OCI-LY3 (cell line): Measurements from ENCODE around the gene EML4.

Source experiments
- H2AFZ ChIP-seq: fragments of 200-600, 300-600 bp; shearing (Covaris generic); 2 replicates; pipeline ENCODE4 v1.6.0; 2014; ENCODE audit warnings: antibody characterized with exemption, low read depth, low read length
- H3K27ac ChIP-seq: fragments of 200-600, 300-600 bp; sonication (generic); 2 replicates; pipeline ENCODE4 v1.5.1; 2014; ENCODE audit warnings: mild to moderate bottlenecking, low read length, moderate library complexity, mixed read lengths
- H3K27me3 ChIP-seq: fragments of 200-600, 300-600 bp; sonication (generic); 2 replicates; pipeline ENCODE4 v1.6.1; 2014; ENCODE audit warnings: low read depth, low read length, mixed read lengths
- H3K36me3 ChIP-seq: fragments of 200-600, 300-600 bp; sonication (generic); replicated peaks from 2 replicates; pipeline ENCODE3; 2014; ENCODE audit warnings: low read depth, low read length, mixed read lengths
- H3K4me1 ChIP-seq: fragments of 300-600, 200-600 bp; sonication (generic); 2 replicates; pipeline ENCODE4 v1.6.1; 2014; ENCODE audit warnings: low read length, mixed read lengths
- H3K4me2 ChIP-seq: fragments of 200-600, 300-600 bp; sonication (generic); 2 replicates; pipeline ENCODE4 v1.6.1; 2014; ENCODE audit warnings: low read length, mixed read lengths
- H3K4me3 ChIP-seq: fragments of 300-600, 200-600 bp; sonication (generic); 2 replicates; pipeline ENCODE4 v1.5.1; 2014; ENCODE audit warnings: antibody characterized with exemption, mild to moderate bottlenecking, low read length, moderate library complexity
- H3K79me2 ChIP-seq: fragments of 300-600, 200-600 bp; shearing (Covaris generic); 2 replicates; pipeline ENCODE4 v1.6.1; 2014; ENCODE audit warnings: mild to moderate bottlenecking, low read length, mixed read lengths
- H3K9ac ChIP-seq: fragments of 300-600, 200-600 bp; shearing (Covaris generic); 2 replicates; pipeline ENCODE4 v1.6.0; 2014; ENCODE audit warnings: mild to moderate bottlenecking, low read length, moderate library complexity
- H3K9me3 ChIP-seq: fragments of 200-600, 300-600 bp; shearing (Covaris generic); 2 replicates; pipeline ENCODE4 v1.6.1; 2014; ENCODE audit warnings: low read length, mixed read lengths; ENCODE audit not compliant: insufficient read depth
- H4K20me1 ChIP-seq: fragments of 200-600, 300-600 bp; sonication (generic); 2 replicates; pipeline ENCODE4 v1.6.1; 2016; ENCODE audit warnings: low read length, mixed read lengths; ENCODE audit not compliant: insufficient read depth
- CTCF ChIP-seq: fragments of 200-600, 300-600 bp; sonication (generic); IDR thresholded peaks from 2 replicates; pipeline ENCODE4 v1.5.1; 2014; ENCODE audit warnings: antibody characterized with exemption, low read length, low read depth
- EZH2phosphoT487 ChIP-seq: fragments of 200-600 bp; shearing (Covaris generic); IDR thresholded peaks from 2 replicates; pipeline ENCODE4 v1.6.1; 2018; ENCODE audit warnings: antibody characterized with exemption, mixed run types, low read depth

The EML4 gene

DNA sequence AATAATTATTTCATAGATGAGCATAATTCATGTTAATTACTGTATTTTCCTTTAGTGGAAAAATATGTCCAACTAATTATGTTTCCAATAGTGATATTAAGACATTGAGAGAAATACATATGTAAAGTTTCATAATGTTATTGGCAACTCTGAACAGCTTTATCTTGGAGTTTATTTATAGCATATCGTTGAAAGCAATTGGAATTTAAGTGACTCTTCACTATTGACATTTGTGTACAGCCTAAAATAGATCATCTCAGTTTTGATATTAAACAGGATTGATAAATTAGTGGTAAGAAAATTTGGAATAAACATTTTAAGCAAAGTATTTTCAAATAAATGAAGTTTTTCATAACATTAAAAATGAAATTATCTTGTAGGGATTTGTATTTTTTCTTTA lies 79.7 kb downstream of the EML4 start:
- Histone ChIP-seq H3K9ac (no peak overlapping the region), H3K36me3 (peaks cover 12% of the 10 kb centered on the region), H3K79me2 (peaks cover 9% of the 10 kb centered on the region; the same call in 1 of the 2 replicates), H3K27me3 (no peaks in the 10 kb centered on the region), H3K9me3 (no peaks in the 10 kb centered on the region), H3K4me3 (no peak overlapping the region), H4K20me1 (peaks cover 3% of the 10 kb centered on the region; the same call in 1 of the 2 replicates), H3K27ac (no peak overlapping the region), H2AFZ (no peak overlapping the region), H3K4me2 (no peak overlapping the region), H3K4me1 (no peaks in the 10 kb centered on the region)
- TF ChIP-seq EZH2phosphoT487 (no peak), CTCF (no peak)

DNA sequence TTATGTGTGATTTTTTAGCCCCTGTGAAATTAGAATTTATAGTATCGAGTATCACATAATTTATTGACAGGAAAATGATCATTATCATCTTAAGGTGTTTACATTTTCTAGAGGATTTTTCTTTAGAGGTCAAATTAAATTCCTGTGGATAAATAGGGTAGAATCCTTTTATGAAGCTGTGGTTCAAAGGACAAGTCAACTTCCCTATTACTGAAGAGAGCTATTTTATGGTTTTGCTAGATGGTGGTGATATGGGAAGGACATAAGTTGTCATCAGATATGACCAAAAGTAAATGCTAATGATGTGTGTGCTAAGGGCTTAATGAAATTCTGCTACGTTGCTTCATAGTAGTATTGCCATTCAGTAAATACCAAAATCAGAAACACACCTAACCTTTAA lies 80.1 kb downstream of the EML4 start:
- Histone ChIP-seq H3K27me3 (no peaks in the 10 kb centered on the region), H3K9ac (no peak overlapping the region), H3K36me3 (peaks cover 12% of the 10 kb centered on the region), H3K79me2 (peaks cover 7% of the 10 kb centered on the region; the same call in 1 of the 2 replicates), H3K4me3 (no peak overlapping the region), H4K20me1 (peaks cover 3% of the 10 kb centered on the region; the same call in 1 of the 2 replicates), H3K9me3 (no peaks in the 10 kb centered on the region), H2AFZ (no peak overlapping the region), H3K4me1 (no peaks in the 10 kb centered on the region), H3K27ac (no peak overlapping the region), H3K4me2 (no peak overlapping the region)
- TF ChIP-seq EZH2phosphoT487 (no peak), CTCF (no peak)

- no peak overlapping the region for H3K27ac ChIP-seq
- H3K9me3 ChIP-seq: no peaks in the 10 kb centered on the region
- H3K27me3 ChIP-seq: no peaks in the 10 kb centered on the region
- no peak overlapping the region for H3K9ac ChIP-seq
- H3K36me3 ChIP-seq: peaks cover 12% of the 10 kb centered on the region
- 0 out of 2 replicates have a peak, but pooled peaks cover 3% of the 10 kb centered on the region for H3K79me2 ChIP-seq
- peaks cover 3% of the 10 kb centered on the region; the same call in 1 of the 2 replicates for H4K20me1 ChIP-seq
- no peaks in the 10 kb centered on the region for H3K4me1 ChIP-seq
- no peak overlapping the region for H3K4me3 ChIP-seq
- H2AFZ ChIP-seq: no peak overlapping the region
- no peak for TF ChIP-seq EZH2phosphoT487
- TF ChIP-seq CTCF: no peak
- no peak overlapping the region for H3K4me2 ChIP-seq
Measured at GRCh38 chr2:42249887-42250286, 80.7 kb downstream of the EML4 start.

DNA sequence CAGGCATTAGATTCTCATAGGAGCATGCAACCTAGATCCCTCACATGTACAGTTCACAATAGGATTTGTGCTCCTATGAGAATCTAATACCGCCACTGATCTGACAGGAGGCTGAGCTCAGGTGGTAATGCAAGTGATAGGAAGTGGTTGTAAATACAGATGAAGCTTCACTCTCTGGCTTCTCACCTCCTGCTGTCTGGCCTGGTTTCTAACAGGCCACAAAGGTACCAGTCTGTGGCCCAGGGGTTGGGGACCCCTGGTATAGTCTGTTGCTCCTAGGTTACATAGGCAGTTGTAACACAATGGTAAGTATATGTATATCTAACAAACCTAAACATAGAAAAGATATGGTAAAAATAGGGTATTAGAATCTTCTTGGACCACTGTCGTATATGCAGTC lies 81.8 kb downstream of the EML4 start:
- Histone ChIP-seq H4K20me1 (peaks cover 4% of the 10 kb centered on the region; the same call in 1 of the 2 replicates), H3K36me3 (peaks cover 12% of the 10 kb centered on the region), H3K4me3 (no peak overlapping the region), H3K27me3 (no peaks in the 10 kb centered on the region), H2AFZ (no peak overlapping the region), H3K9me3 (no peaks in the 10 kb centered on the region), H3K79me2 (0 out of 2 replicates have a peak, but pooled peaks cover 3% of the 10 kb centered on the region), H3K4me2 (no peak overlapping the region), H3K9ac (no peak overlapping the region), H3K27ac (no peak overlapping the region), H3K4me1 (peaks cover 3% of the 10 kb centered on the region)
- TF ChIP-seq CTCF (no peak), EZH2phosphoT487 (no peak)
